Mammary epithelial cell (primary cell): ENCODE results near the gene SCIN.

ENCODE experiments used
- CTCF ChIP-seq, 2 donors: IDR thresholded peaks in 1 of 2; conservative IDR thresholded peaks in 1 of 2; 2 replicates each; pipeline ENCODE4 v1.5.1; 2011 to 2012; ENCODE audit warnings: inconsistent platforms in 2 of 2, low read length in 2 of 2, mild to moderate bottlenecking in 2 of 2, control low read depth in 1 of 2, low read depth in 1 of 2; ENCODE audit not compliant: insufficient read depth in 1 of 2; ENCODE audit errors: extremely low read depth in 1 of 2
- EZH2 ChIP-seq: IDR thresholded peaks from 2 replicates; pipeline ENCODE4 v1.6.1; 2012; ENCODE audit warnings: low read length, inconsistent platforms, borderline replicate concordance

GRCh38 chr7:12601302-12601869 is 30.9 kb downstream of the SCIN start:
- TF ChIP-seq EZH2 (no peak), CTCF (conservative IDR thresholded peaks at IDR 0.05 in 1 of 2, IDR thresholded peaks at IDR 0.05 in 1 of 2; ENCODE audit: extremely low read depth in 1 of 2, insufficient read depth in 1 of 2, low read depth in 1 of 2, low read length in 2 of 2) (no peak)
